GM23248 (cell line): ENCODE results near the gene EPHA2.

ENCODE experiments used
- EZH2 ChIP-seq: fragments of 200-600 bp; sonication (generic); IDR thresholded peaks from 2 replicates; pipeline ENCODE4 v1.6.1; 2018; ENCODE audit warnings: antibody characterized with exemption, mild to moderate bottlenecking; ENCODE audit not compliant: insufficient read depth, poor library complexity, severe bottlenecking
- EZH2phosphoT487 ChIP-seq: fragments of 200-600 bp; sonication (generic); IDR thresholded peaks from 2 replicates; pipeline ENCODE4 v1.6.1; 2018; ENCODE audit warnings: antibody characterized with exemption, moderate library complexity, mild to moderate bottlenecking, low read depth; ENCODE audit not compliant: insufficient read depth

DNA sequence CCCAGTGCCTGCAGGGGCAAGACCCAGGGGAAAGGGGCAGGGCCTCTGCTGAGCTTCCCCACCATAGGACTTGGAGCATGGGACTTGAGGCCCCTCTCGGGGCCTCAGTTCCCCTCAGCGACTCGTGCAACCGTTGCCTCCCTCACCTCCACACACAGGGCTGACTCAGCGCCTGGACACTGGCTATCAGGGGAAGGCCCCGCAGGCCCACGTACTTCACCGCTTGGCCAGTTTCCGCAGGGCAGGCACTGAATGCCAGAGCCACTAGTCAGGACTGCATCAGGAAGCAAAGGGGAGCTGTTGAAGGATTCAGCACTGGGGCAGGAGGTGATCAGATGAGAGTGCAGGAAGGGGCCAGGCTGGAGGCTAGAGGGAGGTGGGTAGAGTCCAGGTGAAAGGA lies 66.9 kb downstream of the EPHA2 start:
- TF ChIP-seq EZH2 (no peak), EZH2phosphoT487 (no peak)
